K562 (cell line): ENCODE measurements around the gene GPR68. TPM values are rescaled to one million over a fixed set of nuclear protein-coding genes. Genes with fewer than 3 reads are reported as not detected.
A peak's percentile ranks its signal among the peaks of the same experiment; 100 is the strongest.

Experiments used
- ATAC-seq: fragments of 200-7000 bp; cut with Tn5 transposase; 3 replicates; pipeline ENCODE4 v1.9.1; 2020; ENCODE audit warnings: moderate library complexity
- BruUV-seq: library from RNA; stranded (reverse); fragments of 400-500 nt; replicated peaks from 2 replicates; lab custom pipeline; 2021; lab: Mats Ljungman, UMichigan
- CTCF ChIA-PET: fragments of 300-600 bp; formaldehyde crosslinking; extraction: SDS; loops from one replicate; lab custom pipeline; 2021; ENCODE audit warnings: low intra/inter-chr PET ratio; lab: Yijun Ruan, JAX
- POLR2A ChIA-PET: fragments of 300-600, 350-650 bp; sonication (Branson Sonifier 250); formaldehyde crosslinking; extraction: SDS; loops from one replicate; lab custom pipeline; 2021; ENCODE audit warnings: antibody characterized with exemption, inconsistent platforms; lab: Yijun Ruan, JAX
- DNase-seq, 4 experiments: peaks; one replicate each; pipeline versions ENCODE4 v3.0.0 to v3.0.0-alpha.2; 2011 to 2018; ENCODE audit warnings: low spot score in 3 of 4, mixed read lengths in 3 of 4; ENCODE audit errors: extremely low read depth in 1 of 4
- FAIRE-seq: peaks from 2 replicates; lab custom pipeline; 2011; peaks lifted over from hg19 to GRCh38; lab: Jason Lieb, UNC
- H2AFZ ChIP-seq: 2 replicates; pipeline ENCODE4 v1.6.0; 2011; ENCODE audit warnings: low read depth, low read length, control low read depth, inconsistent platforms
- H3K27ac ChIP-seq: fragments of 200-600 bp; 3 replicates; pipeline ENCODE4 v1.8.0; 2011; ENCODE audit warnings: low read depth, mild to moderate bottlenecking, control low read depth, inconsistent platforms, low read length, moderate library complexity, mixed read lengths; ENCODE audit errors: extremely low read depth
- H3K27me3 ChIP-seq, 2 experiments: fragments of 300-600 bp in 1 of 2; 2 replicates in 1 of 2; 3 replicates in 1 of 2; pipeline versions ENCODE4 v1.6.0 to v1.8.0; 2011; ENCODE audit warnings: inconsistent platforms in 2 of 2, low read length in 2 of 2, mild to moderate bottlenecking in 1 of 2, mixed read lengths in 1 of 2, moderate library complexity in 1 of 2; ENCODE audit not compliant: control insufficient read depth in 2 of 2, insufficient read depth in 2 of 2
- H3K36me3 ChIP-seq: fragments of 300-600 bp; 3 replicates; pipeline ENCODE4 v1.8.0; 2011; ENCODE audit warnings: mild to moderate bottlenecking, low read length, inconsistent platforms; ENCODE audit not compliant: control insufficient read depth, insufficient read depth
- H3K4me1 ChIP-seq, 2 experiments: fragments of 200-600 bp in 1 of 2; replicated peaks in 1 of 2; 2 replicates in 1 of 2; 3 replicates in 1 of 2; pipeline versions ENCODE4 v1.5.1 to v1.8.0; 2011; ENCODE audit warnings: inconsistent platforms in 2 of 2, low read length in 2 of 2, mild to moderate bottlenecking in 1 of 2, mixed read lengths in 1 of 2, moderate library complexity in 1 of 2; ENCODE audit not compliant: control insufficient read depth in 2 of 2, insufficient read depth in 2 of 2
- H3K4me2 ChIP-seq: 2 replicates; pipeline ENCODE4 v1.6.1; 2011; ENCODE audit warnings: low read length, control low read depth, inconsistent platforms, mixed read lengths; ENCODE audit not compliant: insufficient read depth
- H3K4me3 ChIP-seq: fragments of 200-600 bp; sonication (generic), shearing (Covaris generic); 2 replicates; pipeline ENCODE4 v1.5.1; 2016; ENCODE audit warnings: control low read depth, inconsistent platforms
- H3K79me2 ChIP-seq: fragments of 200-600 bp; 3 replicates; pipeline ENCODE4 v1.8.0; 2011; ENCODE audit warnings: low read length, inconsistent platforms; ENCODE audit not compliant: control insufficient read depth, insufficient read depth
- H3K9ac ChIP-seq, 2 experiments: 2 replicates each; pipeline versions ENCODE4 v1.6.0 to v1.6.1; 2011; ENCODE audit warnings: low read depth in 2 of 2, low read length in 2 of 2, control low read depth in 1 of 2, inconsistent platforms in 1 of 2, mild to moderate bottlenecking in 1 of 2, mixed read lengths in 1 of 2; ENCODE audit not compliant: insufficient read depth in 1 of 2
- H3K9me1 ChIP-seq: one replicate; pipeline ENCODE4 v1.6.0; 2011; ENCODE audit warnings: inconsistent platforms, mild to moderate bottlenecking, low read length, moderate library complexity; ENCODE audit not compliant: control insufficient read depth, insufficient read depth
- H3K9me3 ChIP-seq: replicated peaks from 2 replicates; pipeline ENCODE4 v1.5.1; 2011; ENCODE audit warnings: low read depth, low read length, inconsistent platforms; ENCODE audit not compliant: control insufficient read depth, insufficient read depth
- H4K20me1 ChIP-seq: replicated peaks from 2 replicates; pipeline ENCODE4 v1.6.1; 2011; ENCODE audit warnings: low read length, inconsistent platforms, mixed read lengths; ENCODE audit not compliant: control insufficient read depth, insufficient read depth
- ASH1L ChIP-seq: fragments of 450-650 bp; IDR thresholded peaks from 2 replicates; pipeline ENCODE4 v1.6.1; 2018; ENCODE audit warnings: borderline replicate concordance, mild to moderate bottlenecking, low read depth; ENCODE audit not compliant: partially characterized antibody
- FOSL1 ChIP-seq: fragments of 200-800 bp; sonication (Bioruptor generic); conservative IDR thresholded peaks from 2 replicates; pipeline ENCODE4 v1.6.1; 2016; ENCODE audit warnings: missing genetic modification characterization, missing compliant biosample characterization
- HDAC1 ChIP-seq, 2 experiments: fragments of 450-650 bp; IDR thresholded peaks; 2 replicates each; pipeline ENCODE4 v1.6.1; 2016 to 2017; ENCODE audit warnings: inconsistent platforms in 1 of 2, mild to moderate bottlenecking in 1 of 2, moderate library complexity in 1 of 2
- HDAC6 ChIP-seq: IDR thresholded peaks from 2 replicates; pipeline ENCODE4 v1.6.1; 2012; ENCODE audit warnings: low read depth, mild to moderate bottlenecking, control low read depth, inconsistent platforms, low read length, moderate library complexity
- LARP7 ChIP-seq: fragments of 450-650 bp; IDR thresholded peaks from 2 replicates; pipeline ENCODE4 v1.6.1; 2016
- PHTF2 ChIP-seq: fragments of 250-450 bp; sonication (Bioruptor Pico); IDR thresholded peaks from 2 replicates; pipeline ENCODE4 v1.5.0; 2021; ENCODE audit warnings: mild to moderate bottlenecking
- PKNOX1 ChIP-seq: fragments of 450-650 bp; IDR thresholded peaks from 2 replicates; pipeline ENCODE4 v1.6.1; 2016
- PPARD ChIP-seq: fragments of 250-450 bp; sonication (Bioruptor Pico); IDR thresholded peaks from 2 replicates; pipeline ENCODE4 v1.8.0; 2022; ENCODE audit warnings: inconsistent platforms, mild to moderate bottlenecking, moderate library complexity
- THAP7 ChIP-seq: fragments of 250-450 bp; sonication (Bioruptor Pico); IDR thresholded peaks from 2 replicates; pipeline ENCODE4 v1.5.0; 2021
- WGBS: fragments of 100-300 bp; shearing (Covaris generic); methylation state at CpG from one replicate; pipeline ENCODE4 v1.1.6; 2016; ENCODE audit warnings: low coverage, mixed read lengths; ENCODE audit not compliant: insufficient coverage; ENCODE audit errors: missing lambda C conversion rate; 5-methylcytosine and 5-hydroxymethylcytosine counted together
- in situ Hi-C: fragments of 300-500 bp; cut with MboI; formaldehyde crosslinking; loops from 4 replicates; pipeline ENCODE4 v1.15.0; 2018; ENCODE audit warnings: inconsistent platforms, mixed read lengths
- intact Hi-C: fragments of 100-400 bp; cut with micrococcal nuclease; formaldehyde crosslinking; loops from 2 replicates; pipeline ENCODE4 v1.14.2; 2022
- polyA plus RNA-seq, 8 experiments: library from polyadenylated mRNA; depleted of rRNA in 4 of 8; stranded (reverse) in 5 of 8; unstranded in 3 of 8; fragments of >200 nt; fragmentation: Nextera tagmentation in 2 of 8; fragmentation: Illumina TruSeq in 1 of 8; extraction: Ambion mirVana in 2 of 8; extraction: Trizol in 1 of 8; gene quantifications; 2 replicates each; pipeline versions ENCODE4 v1.2.1 to v1.2.3, GENCODE V29; 2011 to 2014; ENCODE audit warnings: inconsistent platforms in 1 of 8, missing spikeins in 1 of 8
- total RNA-seq, 7 experiments: library from RNA; depleted of rRNA in 6 of 7; stranded (reverse); fragments of >200 nt in 6 of 7; fragmentation: Illumina TruSeq in 2 of 7; extraction: Trizol in 2 of 7; gene quantifications; 2 replicates each; pipeline versions ENCODE4 v1.2.1 to v1.2.3, GENCODE V29; 2011 to 2021; ENCODE audit warnings: low replicate concordance in 1 of 7

Gene GPR68
- total and polyA plus RNA-seq, 9 of the 15 experiments (the other 6 are each of a cell fraction or from before 2014, with no cell fraction given) = 0.41 to 9.4 (median 3.7) TPM

GRCh38 chr14:91223028-91223783 lies 21.3 kb downstream of the GPR68 start:
- Histone ChIP-seq H3K9me1 (no peaks in the 10 kb centered on the region), H3K4me2 (no peak overlapping the region), H3K4me1 (peaks cover 0 to 13% of the 10 kb centered on the region in 2 experiments; a peak in 3 of 5 replicates), H3K9ac (no peak overlapping the region; a peak in 1 of 4 replicates), H3K79me2 (no peaks in the 10 kb centered on the region), H4K20me1 (no peaks in the 10 kb centered on the region), H3K9me3 (no peaks in the 10 kb centered on the region), H3K4me3 (no peak overlapping the region), H2AFZ (no peak overlapping the region), H3K36me3 (no peaks in the 10 kb centered on the region), H3K27ac (no peak overlapping the region), H3K27me3 (no peaks in the 10 kb centered on the region)
- ChIA-PET CTCF (no interaction called here), POLR2A (no interaction called here)
- FAIRE-seq (no peak), DNase-seq (no peak), ATAC-seq (no peak)
- BruUV-seq = no TSS peak
- in situ Hi-C loops (no loop called here), intact Hi-C loops (no loop called here)
- no CpG with 5 or more reads among the region's 1 CpG for WGBS
- TF ChIP-seq LARP7 (no peak), FOSL1 (0 out of 2 replicates have a peak, but pooled peaks have one; percentile 30)

GRCh38 chr14:91221270-91221669 lies 23.2 kb downstream of the GPR68 start:
- Histone ChIP-seq H3K27me3 (no peaks in the 10 kb centered on the region), H3K9me3 (no peaks in the 10 kb centered on the region), H3K36me3 (peaks cover 7% of the 10 kb centered on the region; the same call in 1 of the 3 replicates), H3K79me2 (no peaks in the 10 kb centered on the region), H3K4me2 (no peak overlapping the region), H3K4me1 (no peaks in the 10 kb centered on the region; a peak in 2 of 5 replicates), H3K27ac (no peak overlapping the region), H3K9me1 (no peaks in the 10 kb centered on the region), H2AFZ (no peak overlapping the region), H3K9ac (no peak overlapping the region), H4K20me1 (no peaks in the 10 kb centered on the region), H3K4me3 (no peak overlapping the region)
- no TSS peak for BruUV-seq
- DNase-seq (no peak), ATAC-seq (no peak), FAIRE-seq (no peak)
- in situ Hi-C loops = no loop called here
- 89% methylated on average over 1 of the region's 1 CpG for WGBS
- intact Hi-C loops = no loop called here
- ChIA-PET CTCF (no interaction called here), POLR2A (no interaction called here)
- TF ChIP-seq HDAC6 (no peak), HDAC1 (IDR thresholded peaks at IDR 0.05) (0 out of 4 replicates have a peak, but pooled peaks of 1 of the 2 experiments have one; percentile 21), PHTF2 (CRISPR knock-in tag) (no peak), ASH1L (no peak), PPARD (CRISPR knock-in tag) (no peak), THAP7 (CRISPR knock-in tag) (no peak), PKNOX1 (no peak)
